Activated T-helper 17 cell treated with anti-CD3 and anti-CD28 coated beads, Interleukin-2, amount 50 U/mL, for 72 hours (primary cell): Measurements from ENCODE around the gene RTL5. TPM values are rescaled to one million over a fixed set of nuclear protein-coding genes. Genes with fewer than 3 reads are reported as not detected.
A peak's percentile ranks its signal among the peaks of the same experiment; 100 is the strongest.

Experiments used
- ATAC-seq: fragments of 150-1000 bp; cut with Tn5 transposase; replicated peaks from 2 replicates; pipeline ENCODE4 v1.10.0; 2021; ENCODE audit warnings: mild to moderate bottlenecking, moderate library complexity
- H3K27ac Mint-ChIP-seq: one replicate; pipeline ENCODE4 v1.8.0; 2022; ENCODE audit warnings: mixed read lengths
- H3K27me3 Mint-ChIP-seq: one replicate; pipeline ENCODE4 v1.8.0; 2022; ENCODE audit warnings: mixed read lengths
- H3K36me3 Mint-ChIP-seq: one replicate; pipeline ENCODE4 v1.8.0; 2022; ENCODE audit warnings: low read depth, mild to moderate bottlenecking, mixed read lengths
- H3K4me1 Mint-ChIP-seq: one replicate; pipeline ENCODE4 v1.8.0; 2022; ENCODE audit warnings: mixed read lengths
- H3K4me3 Mint-ChIP-seq: one replicate; pipeline ENCODE4 v1.8.0; 2022; ENCODE audit warnings: mild to moderate bottlenecking, mixed read lengths
- H3K9me3 Mint-ChIP-seq: one replicate; pipeline ENCODE4 v1.8.0; 2022; ENCODE audit warnings: mixed read lengths
- total RNA-seq, 2 donors: library from RNA; stranded (reverse); gene quantifications; one replicate each; pipeline ENCODE4 v1.2.3, GENCODE V29; 2022

Gene RTL5
- total RNA-seq, 2 donors from 2014 or later: 0.45 to 1.0 TPM

DNA sequence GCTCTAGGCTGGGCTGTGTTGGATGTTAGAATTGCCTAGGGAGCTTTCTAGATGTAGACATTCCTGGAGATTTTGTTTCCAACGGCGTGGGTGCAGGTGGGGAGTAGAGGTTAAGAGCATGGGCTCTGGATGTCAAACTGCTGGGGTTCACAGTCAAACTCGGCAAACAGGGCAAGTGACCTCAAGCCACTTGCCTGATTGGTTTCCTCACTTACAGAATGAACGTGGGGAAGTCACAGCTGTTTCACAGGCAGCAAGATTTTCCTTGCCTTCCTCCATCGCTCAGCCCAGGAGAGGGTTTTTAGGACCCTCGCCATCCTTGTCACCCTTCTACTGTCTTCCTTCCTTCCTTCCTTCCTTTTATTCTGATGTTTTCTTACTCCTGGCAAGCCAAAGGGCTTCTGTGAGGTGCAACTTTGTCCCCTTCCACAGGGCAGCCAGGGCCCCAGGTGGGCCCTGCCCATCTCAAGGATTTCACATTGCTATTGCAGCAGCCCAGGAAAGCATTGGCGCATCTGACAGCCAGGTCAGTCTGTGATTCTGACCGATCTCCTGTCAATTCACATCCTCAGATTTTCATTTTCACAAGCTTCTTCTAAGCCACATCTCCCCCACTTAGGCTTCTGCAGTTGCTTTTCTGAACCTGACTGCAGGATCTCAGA is 7.0 kb downstream of the RTL5 start:
- Mint-ChIP-seq H3K9me3 (no peaks in the 10 kb centered on the region), H3K4me1 (peaks cover 22% of the 10 kb centered on the region), H3K36me3 (no peaks in the 10 kb centered on the region), H3K27me3 (no peaks in the 10 kb centered on the region), H3K4me3 (peak overlapping the region; percentile 48), H3K27ac (peak overlapping the region; percentile 28)
- no peak for ATAC-seq

- no peaks in the 10 kb centered on the region for H3K9me3 Mint-ChIP-seq
- no peaks in the 10 kb centered on the region for H3K36me3 Mint-ChIP-seq
- no peak overlapping the region for H3K27ac Mint-ChIP-seq
- peak overlapping the region; percentile 28 for H3K4me3 Mint-ChIP-seq
- ATAC-seq: no peak
- no peaks in the 10 kb centered on the region for H3K27me3 Mint-ChIP-seq
- H3K4me1 Mint-ChIP-seq: peaks cover 22% of the 10 kb centered on the region
Measured at GRCh38 chrX:72123471-72124185, 8.1 kb downstream of the RTL5 start.

DNA sequence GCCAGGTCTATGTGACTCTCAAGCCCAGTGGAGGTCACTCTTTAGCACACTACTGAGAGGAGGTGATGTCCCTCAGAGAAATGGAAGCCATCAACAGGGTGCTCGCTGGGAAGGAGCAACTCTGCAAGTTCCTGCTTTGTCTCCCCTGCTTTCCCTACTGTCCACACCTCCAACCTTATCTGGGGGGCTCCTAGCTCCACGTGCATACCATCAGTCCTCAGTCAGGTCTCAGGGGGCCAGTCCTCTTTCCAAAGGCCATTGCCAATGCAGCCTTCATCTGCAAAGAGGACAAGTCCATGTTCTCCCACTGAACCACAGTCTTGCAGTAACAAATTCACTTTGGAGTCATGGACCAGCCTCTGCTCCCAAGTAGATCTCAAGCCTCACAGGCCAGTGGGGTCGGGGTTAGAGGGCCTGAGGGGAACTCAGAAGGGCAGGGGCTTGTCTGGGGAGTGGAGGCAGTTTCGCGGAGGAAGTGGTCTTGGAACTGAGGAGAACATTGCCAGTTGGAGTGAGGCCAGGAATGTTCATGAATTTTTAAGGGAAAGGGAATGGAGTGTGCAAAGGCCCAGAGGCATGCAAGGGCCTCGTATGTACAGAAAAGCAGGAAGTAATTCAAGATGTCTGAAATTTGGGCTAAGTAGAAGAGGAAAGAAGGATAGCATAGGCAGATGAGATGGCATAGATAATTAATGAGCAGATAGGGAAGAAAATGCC is 8.9 kb downstream of the RTL5 start:
- peaks cover 22% of the 10 kb centered on the region for H3K4me1 Mint-ChIP-seq
- no peaks in the 10 kb centered on the region for H3K9me3 Mint-ChIP-seq
- peak overlapping the region; percentile 28 for H3K4me3 Mint-ChIP-seq
- no peak for ATAC-seq
- no peaks in the 10 kb centered on the region for H3K27me3 Mint-ChIP-seq
- H3K36me3 Mint-ChIP-seq: no peaks in the 10 kb centered on the region
- H3K27ac Mint-ChIP-seq: no peak overlapping the region

DNA sequence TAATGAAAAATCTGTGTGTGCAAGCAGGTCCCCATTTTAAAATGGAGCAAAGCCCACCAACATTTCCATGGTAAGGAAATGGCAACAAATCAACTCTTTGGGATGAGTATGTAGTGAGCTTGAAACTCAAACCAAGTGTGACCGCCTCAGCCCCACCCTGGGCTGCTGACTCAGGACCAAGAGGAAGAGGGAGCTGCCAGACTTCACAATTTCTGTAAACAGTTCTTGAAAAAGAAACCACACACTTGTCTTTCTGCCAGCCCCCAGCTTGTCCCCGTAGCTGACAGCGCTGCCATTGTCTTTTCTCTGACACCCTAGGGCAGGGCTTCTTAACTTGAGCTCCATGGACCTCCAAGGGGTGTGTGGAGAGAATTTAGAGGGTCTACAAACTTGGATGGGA is 10.3 kb downstream of the RTL5 start:
- Mint-ChIP-seq H3K27me3 (no peaks in the 10 kb centered on the region), H3K27ac (peak overlapping the region; percentile 28), H3K9me3 (no peaks in the 10 kb centered on the region), H3K36me3 (no peaks in the 10 kb centered on the region), H3K4me3 (peak overlapping the region; percentile 42), H3K4me1 (peaks cover 22% of the 10 kb centered on the region)
- peak; percentile 96 for ATAC-seq

- H3K27ac Mint-ChIP-seq: peak overlapping the region; percentile 28
- H3K4me3 Mint-ChIP-seq: peak overlapping the region; percentile 42
- ATAC-seq: no peak
- H3K36me3 Mint-ChIP-seq: no peaks in the 10 kb centered on the region
- no peaks in the 10 kb centered on the region for H3K27me3 Mint-ChIP-seq
- peaks cover 22% of the 10 kb centered on the region for H3K4me1 Mint-ChIP-seq
- no peaks in the 10 kb centered on the region for H3K9me3 Mint-ChIP-seq
Measured at GRCh38 chrX:72120837-72121236, 10.9 kb downstream of the RTL5 start.

- Mint-ChIP-seq H3K27ac (no peak overlapping the region), H3K4me1 (peaks cover 7% of the 10 kb centered on the region), H3K4me3 (no peak overlapping the region), H3K9me3 (no peaks in the 10 kb centered on the region), H3K27me3 (no peaks in the 10 kb centered on the region), H3K36me3 (no peaks in the 10 kb centered on the region)
- no peak for ATAC-seq
Measured at GRCh38 chrX:72117636-72118210, 14.0 kb downstream of the RTL5 start.

DNA sequence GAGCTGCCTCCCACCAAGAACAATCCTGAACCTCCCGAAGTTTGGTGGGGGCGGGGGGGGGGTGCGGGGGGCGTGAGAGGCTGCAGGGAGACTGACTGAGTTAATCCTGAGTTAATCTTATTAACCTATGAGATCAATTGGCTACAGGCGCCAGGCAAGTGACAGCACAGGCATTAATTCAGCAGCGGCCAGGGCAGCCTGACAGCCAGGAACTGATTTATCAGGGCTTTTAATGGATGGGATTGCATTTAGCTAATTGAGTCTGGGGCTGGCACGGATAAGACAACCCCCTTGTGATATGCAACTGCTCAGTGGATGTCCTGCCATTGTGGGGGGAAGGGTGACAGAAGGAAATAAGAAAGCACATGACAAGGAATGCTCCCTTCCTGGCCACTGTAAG is 16.3 kb downstream of the RTL5 start:
- Mint-ChIP-seq H3K27me3 (no peaks in the 10 kb centered on the region), H3K4me1 (peaks cover 5% of the 10 kb centered on the region), H3K9me3 (no peaks in the 10 kb centered on the region), H3K36me3 (no peaks in the 10 kb centered on the region), H3K27ac (no peak overlapping the region), H3K4me3 (no peak overlapping the region)
- ATAC-seq: no peak

DNA sequence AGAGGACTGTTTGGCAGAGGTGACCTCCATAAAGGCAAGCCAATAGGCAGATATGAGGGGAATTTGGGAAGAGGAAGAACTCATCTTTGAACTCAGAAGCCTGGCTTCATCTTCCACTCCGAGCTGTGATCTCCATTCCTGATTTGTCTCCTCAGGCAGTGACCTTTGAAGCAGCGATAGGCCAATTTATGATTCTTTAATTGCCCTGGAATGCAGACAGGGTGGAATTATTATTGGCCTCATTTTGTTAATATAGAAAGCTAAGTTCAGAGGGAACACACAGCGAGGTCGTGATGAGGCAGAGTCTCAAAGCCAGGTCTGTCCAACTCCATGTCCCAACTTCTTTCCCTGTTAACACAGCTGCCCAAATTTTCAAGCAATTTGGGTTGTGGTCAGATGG is 16.9 kb downstream of the RTL5 start:
- no peak overlapping the region for H3K27ac Mint-ChIP-seq
- H3K4me1 Mint-ChIP-seq: peaks cover 5% of the 10 kb centered on the region

DNA sequence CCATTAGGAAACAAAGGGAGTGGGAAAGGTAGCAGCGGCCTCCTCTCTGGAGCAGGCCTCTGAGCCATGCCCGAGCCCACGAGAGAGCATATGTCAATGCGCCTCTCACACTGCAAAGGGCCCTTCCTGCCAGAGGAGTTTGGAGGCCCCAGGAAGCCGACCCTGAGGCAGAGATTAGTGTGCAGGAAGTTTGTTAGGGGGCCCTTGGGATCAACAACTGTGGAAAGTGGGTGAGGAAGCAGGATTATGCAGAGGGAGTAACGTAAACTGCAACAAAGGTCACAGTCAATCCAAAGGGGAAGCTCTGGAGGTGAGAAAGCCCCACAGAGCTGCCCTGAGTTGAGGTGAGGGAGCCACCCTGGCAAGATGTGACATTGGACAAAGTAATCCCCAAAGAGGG is 17.4 kb downstream of the RTL5 start:
- Mint-ChIP-seq H3K4me1 (peaks cover 5% of the 10 kb centered on the region), H3K4me3 (peak overlapping the region; percentile 46), H3K27ac (peak overlapping the region; percentile 67), H3K9me3 (no peaks in the 10 kb centered on the region), H3K27me3 (no peaks in the 10 kb centered on the region), H3K36me3 (no peaks in the 10 kb centered on the region)
- no peak for ATAC-seq

More for the DNA sequence above, 16.9 kb downstream of the RTL5 start:
- no peaks in the 10 kb centered on the region for H3K36me3 Mint-ChIP-seq
- no peaks in the 10 kb centered on the region for H3K9me3 Mint-ChIP-seq
- no peaks in the 10 kb centered on the region for H3K27me3 Mint-ChIP-seq
- H3K4me3 Mint-ChIP-seq: no peak overlapping the region
- no peak for ATAC-seq

- ATAC-seq: no peak
- Mint-ChIP-seq H3K36me3 (no peaks in the 10 kb centered on the region), H3K9me3 (no peaks in the 10 kb centered on the region), H3K4me1 (peaks cover 5% of the 10 kb centered on the region), H3K4me3 (peak overlapping the region; percentile 46), H3K27ac (peak overlapping the region; percentile 67), H3K27me3 (no peaks in the 10 kb centered on the region)
Measured at GRCh38 chrX:72113461-72113860, 18.3 kb downstream of the RTL5 start.

DNA sequence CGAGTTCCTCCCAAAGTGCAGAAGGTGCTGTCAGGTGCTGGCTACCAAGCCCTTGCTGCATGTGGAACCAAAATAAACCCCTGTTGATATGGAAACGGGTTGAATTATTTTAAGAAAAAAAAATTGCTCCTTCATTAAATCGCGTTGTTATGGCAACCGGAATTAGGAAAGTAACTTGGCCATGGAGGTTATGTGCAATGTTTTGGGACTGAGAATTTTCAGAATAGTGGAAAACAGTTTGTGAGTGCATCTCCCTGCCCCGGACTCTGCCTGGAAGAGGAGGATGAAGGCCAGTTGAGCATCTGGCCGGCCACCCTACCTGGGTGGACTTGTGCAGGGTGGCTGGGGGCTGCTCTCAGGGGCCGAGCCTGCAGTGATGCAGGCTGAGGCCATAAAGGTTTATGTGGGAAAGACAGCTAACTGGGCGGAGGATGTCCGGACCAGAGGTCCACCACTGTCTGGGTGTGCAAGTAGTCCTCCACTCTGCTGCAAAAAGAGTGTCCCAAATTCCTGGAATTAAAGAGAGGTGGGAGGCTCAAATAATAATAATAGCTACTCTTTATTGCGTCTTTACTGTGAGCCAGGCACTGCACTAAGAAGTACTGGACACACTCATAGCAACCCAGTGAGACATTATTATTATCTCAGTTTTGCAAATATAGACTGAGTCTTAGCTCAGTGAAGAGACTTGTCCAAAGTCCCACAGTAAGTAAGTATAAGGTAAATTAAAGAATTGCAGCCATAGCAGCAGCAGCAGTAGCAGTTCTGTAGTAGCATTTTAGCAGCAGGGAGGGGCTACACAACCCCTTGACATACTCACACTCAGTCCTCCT is 20.6 kb downstream of the RTL5 start:
- no peak for ATAC-seq
- no peak overlapping the region for H3K4me3 Mint-ChIP-seq
- H3K27ac Mint-ChIP-seq: no peak overlapping the region
- no peaks in the 10 kb centered on the region for H3K27me3 Mint-ChIP-seq
- H3K4me1 Mint-ChIP-seq: peaks cover 14% of the 10 kb centered on the region
- H3K9me3 Mint-ChIP-seq: no peaks in the 10 kb centered on the region
- no peaks in the 10 kb centered on the region for H3K36me3 Mint-ChIP-seq

DNA sequence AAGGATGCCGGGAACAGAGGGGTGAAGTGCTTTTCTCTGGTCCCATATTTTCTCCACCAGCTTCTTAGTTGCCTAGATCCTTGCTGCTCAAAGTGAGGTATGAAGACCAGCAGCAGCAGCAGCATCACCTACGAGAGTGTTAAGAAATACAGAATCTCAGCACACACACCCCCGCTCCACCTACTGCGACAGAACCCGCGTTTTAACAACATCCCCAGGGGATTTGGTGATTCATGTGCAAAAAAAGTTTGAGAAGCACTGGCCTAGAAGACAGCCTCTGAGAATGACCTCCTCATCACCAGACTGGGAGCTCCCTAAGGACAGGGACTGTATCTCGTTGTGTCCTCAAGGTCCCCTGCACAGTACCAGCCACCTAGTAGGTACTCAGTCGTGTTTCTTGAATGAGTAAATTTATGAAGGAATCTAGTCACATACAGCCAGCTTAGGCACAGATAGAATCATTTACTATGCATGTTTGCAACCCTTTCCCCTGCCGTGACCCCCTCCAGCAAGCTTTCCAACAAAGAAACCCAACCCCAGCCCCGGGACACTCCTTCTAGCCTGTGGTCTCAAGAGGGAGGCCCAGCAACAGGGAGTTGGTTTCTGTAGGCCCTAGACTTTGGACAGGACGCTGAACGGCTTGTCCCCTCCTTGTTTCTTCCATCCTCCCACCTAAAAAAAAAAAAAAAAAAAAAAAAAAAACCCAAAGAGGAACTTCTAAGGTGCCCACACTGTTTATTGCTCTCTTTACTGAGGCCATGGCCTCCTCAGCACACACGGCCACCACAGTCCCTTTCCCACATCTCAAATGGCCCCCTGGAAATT is 21.5 kb downstream of the RTL5 start:
- Mint-ChIP-seq H3K9me3 (no peaks in the 10 kb centered on the region), H3K27ac (no peak overlapping the region), H3K36me3 (no peaks in the 10 kb centered on the region), H3K27me3 (no peaks in the 10 kb centered on the region), H3K4me1 (peaks cover 14% of the 10 kb centered on the region), H3K4me3 (no peak overlapping the region)
- no peak for ATAC-seq

DNA sequence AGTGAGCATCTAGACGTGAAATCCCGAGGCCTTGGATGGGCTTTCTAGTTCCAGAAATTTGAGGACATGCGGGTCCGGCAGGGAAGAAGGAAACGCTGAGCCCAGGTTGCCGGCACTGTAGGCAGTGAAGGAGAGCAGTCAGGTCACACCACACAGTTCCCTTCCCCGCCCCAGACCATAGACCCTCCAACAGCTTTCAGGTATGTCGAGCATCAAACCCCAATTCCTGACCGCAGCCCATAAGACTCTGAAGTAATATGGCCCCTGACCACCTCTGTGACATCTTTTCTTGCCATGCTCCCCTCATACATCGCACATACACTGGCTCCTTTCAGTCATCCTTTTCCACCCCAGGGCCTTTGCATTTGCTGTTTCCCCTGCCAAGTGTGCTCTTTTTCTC is 23.0 kb downstream of the RTL5 start:
- ATAC-seq: no peak
- H3K4me1 Mint-ChIP-seq: peaks cover 21% of the 10 kb centered on the region
- H3K4me3 Mint-ChIP-seq: no peak overlapping the region
- H3K27ac Mint-ChIP-seq: no peak overlapping the region
- no peaks in the 10 kb centered on the region for H3K27me3 Mint-ChIP-seq
- no peaks in the 10 kb centered on the region for H3K36me3 Mint-ChIP-seq
- H3K9me3 Mint-ChIP-seq: no peaks in the 10 kb centered on the region
